Activated T-cell treated with anti-CD3 and anti-CD28 coated beads, Interleukin-2, amount 50 U/mL, for 1 hour (primary cell): Measurements from ENCODE around the gene MAP3K19.
A peak's percentile ranks its signal among the peaks of the same experiment; 100 is the strongest.
"Not testable (repeated sequence)": the region's sequence is repeated elsewhere in the genome, so short reads cannot be mapped to it uniquely, and the experiment has no call there.

Source experiments
- DNase-seq: peaks from one replicate; pipeline ENCODE4 v3.0.0-alpha.2; 2020

The MAP3K19 gene, protein sequence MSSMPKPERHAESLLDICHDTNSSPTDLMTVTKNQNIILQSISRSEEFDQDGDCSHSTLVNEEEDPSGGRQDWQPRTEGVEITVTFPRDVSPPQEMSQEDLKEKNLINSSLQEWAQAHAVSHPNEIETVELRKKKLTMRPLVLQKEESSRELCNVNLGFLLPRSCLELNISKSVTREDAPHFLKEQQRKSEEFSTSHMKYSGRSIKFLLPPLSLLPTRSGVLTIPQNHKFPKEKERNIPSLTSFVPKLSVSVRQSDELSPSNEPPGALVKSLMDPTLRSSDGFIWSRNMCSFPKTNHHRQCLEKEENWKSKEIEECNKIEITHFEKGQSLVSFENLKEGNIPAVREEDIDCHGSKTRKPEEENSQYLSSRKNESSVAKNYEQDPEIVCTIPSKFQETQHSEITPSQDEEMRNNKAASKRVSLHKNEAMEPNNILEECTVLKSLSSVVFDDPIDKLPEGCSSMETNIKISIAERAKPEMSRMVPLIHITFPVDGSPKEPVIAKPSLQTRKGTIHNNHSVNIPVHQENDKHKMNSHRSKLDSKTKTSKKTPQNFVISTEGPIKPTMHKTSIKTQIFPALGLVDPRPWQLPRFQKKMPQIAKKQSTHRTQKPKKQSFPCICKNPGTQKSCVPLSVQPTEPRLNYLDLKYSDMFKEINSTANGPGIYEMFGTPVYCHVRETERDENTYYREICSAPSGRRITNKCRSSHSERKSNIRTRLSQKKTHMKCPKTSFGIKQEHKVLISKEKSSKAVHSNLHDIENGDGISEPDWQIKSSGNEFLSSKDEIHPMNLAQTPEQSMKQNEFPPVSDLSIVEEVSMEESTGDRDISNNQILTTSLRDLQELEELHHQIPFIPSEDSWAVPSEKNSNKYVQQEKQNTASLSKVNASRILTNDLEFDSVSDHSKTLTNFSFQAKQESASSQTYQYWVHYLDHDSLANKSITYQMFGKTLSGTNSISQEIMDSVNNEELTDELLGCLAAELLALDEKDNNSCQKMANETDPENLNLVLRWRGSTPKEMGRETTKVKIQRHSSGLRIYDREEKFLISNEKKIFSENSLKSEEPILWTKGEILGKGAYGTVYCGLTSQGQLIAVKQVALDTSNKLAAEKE (N-terminal part only)

DNA sequence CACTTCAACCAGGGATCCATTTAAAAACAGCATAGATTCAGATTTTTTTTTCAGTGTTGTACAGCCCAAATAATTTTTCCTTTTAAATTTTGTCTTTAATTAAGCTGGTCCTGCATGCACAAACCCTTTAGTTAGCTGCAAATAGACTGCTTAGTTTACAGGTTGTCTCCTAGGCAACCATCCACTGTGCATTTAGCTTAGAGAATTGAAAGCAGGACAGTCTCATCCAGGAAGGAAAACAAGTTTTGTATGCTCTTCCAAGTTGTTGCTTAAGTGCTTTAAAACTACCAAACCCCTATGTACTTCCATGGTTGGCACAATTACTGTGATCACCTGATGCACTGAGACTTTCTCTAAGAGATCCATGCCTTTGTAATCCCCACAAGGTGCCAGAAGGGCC, at the start of gene MAP3K19:
Gene MAP3K19, minus strand, starts transcription at position 148 of the 400 bp plus-strand sequence. CDS start 22,800 bp downstream, outside the sequence.
- no peak for DNase-seq

DNA sequence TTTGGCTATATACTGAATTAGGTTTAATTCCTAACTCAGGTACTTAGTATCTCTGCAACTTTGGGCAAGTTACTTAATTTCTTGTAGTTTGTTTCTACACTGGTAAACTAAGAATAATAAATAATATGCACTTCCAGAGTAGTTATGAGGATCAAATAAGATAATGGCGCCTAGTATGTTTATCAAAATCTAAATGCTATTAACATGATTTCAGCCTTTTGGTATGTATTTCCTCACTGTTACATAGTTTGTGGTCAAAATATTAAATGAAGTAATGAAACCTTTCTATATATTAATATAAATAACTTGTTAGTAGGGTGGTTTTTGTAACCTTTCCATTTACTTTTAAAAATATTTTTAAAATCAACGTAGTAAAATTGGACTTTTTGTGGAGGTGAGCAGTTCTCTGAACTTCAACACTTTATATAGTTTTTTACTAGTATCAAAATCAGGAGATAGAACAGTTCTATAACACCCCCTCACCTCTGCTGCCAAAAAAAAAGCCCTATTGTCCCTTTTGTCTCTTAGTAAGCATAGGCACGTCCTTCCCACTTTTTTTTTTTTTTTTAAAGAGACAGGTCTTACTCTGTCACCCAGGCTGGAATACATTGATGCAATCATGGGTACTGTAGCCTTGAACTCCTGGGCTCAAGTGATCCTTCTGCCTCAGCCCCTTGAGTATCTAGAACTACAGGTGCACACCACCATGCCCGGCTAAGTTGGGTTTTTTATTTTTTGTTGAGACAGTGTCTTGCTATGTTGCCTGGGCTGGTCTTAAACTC, 49.6 kb upstream of the MAP3K19 start:
- no peak for DNase-seq

DNA sequence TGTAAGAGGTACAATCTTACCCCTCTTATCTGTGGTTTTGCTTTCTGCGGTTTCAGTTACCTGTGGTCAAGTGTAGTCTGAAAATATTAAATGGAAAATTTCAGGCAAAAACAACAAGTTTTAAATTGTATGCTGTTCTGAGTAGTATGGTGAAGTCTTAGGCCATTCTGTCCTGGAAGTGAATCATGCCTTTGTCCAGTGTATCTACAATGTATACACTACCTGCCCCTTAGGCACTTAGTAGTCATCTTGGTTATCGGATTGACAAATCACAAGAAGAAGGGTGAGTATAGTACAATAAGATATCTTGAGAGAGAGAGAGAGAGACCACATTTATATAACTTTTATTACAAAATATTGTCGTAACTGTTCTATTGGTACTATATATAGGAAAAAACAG, 48.3 kb upstream of the MAP3K19 start:
- no peak for DNase-seq

DNA sequence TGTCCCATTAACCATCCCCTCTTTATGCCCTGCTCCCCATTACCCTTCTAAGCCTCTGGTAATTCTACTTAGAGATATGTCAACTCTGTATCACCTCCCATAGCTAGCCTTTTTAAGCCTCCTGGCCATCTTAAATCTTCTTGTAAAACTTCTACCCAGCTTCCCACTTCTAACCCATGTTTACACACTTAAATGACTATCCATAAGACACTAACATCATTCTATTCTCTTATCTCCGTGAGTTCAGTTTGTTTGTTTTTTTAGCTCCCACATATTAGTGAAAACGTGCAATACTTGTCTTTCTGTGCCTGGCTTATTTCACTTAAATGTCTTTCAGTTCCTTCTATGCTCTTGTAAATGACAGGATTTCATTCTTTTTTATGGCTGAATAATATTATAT, 47.3 kb upstream of the MAP3K19 start:
- DNase-seq = no peak

DNA sequence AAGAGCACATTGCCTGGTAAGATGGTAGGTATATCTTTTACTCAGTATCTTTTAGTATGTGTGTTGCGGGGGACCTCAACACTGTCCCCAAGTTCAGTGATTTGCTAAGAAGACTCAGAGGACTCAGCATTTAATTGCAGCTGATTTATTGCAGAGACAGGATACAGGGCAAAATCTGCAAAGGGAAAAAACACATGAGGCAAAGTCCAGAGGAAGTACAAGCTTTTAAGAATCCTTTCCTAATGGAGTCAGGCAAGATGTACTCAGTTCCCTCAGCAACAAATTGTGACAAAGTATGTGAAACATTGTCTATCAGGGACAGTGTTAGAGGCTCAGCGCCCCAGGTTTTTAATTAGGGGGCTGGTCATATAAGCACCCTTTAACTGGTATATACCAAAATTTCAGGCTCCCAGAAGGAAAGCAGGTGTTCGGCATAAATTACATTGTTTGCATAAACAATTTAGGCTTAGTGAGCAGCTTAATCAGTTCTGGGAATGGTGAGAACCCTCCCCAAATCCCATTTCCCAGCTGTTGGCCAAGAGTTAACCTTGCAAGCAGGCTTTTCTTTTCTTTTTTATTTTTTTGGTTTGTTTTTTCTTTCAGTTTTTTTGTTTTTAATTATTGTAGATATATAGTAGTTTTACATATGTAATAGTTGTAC, 46.6 kb upstream of the MAP3K19 start:
- no peak for DNase-seq

DNA sequence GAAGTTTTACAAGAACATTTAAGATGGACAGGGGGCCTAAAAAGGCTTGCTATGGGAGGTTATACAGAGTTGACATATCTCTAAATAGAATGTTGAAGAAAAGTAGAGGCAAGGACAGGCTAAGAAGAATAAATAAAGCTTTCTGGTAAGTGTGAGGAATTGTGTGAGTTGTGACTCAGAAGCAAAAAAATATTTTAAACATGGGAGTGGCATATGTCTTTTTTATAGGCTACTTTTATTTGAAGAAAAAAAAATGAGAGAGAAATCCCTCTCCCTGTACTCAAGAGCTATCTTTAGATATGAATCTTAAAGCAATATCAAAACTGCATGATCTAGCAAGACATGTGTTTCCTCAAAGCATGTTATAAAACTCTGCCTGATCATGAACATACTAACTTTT, 45.9 kb upstream of the MAP3K19 start:
- DNase-seq = no peak

DNA sequence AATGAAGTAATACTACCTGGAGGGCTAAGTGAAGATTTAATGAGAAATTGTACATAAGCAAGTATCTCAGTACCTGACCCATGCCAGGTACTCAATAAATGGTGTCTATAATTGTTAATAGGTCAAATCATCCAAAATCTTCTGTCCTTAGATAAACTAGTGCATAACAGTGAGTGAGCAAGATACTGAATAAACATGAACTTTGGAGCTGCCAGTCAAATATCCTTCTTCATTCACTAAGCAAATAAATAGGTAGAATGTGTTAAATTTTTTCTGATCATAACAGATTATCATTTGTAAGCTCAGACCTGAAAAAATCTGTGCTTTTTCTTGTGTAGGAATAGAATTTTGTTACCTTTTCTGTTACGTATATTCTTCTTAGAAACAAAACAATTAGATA, 44.4 kb upstream of the MAP3K19 start:
- no peak for DNase-seq

DNA sequence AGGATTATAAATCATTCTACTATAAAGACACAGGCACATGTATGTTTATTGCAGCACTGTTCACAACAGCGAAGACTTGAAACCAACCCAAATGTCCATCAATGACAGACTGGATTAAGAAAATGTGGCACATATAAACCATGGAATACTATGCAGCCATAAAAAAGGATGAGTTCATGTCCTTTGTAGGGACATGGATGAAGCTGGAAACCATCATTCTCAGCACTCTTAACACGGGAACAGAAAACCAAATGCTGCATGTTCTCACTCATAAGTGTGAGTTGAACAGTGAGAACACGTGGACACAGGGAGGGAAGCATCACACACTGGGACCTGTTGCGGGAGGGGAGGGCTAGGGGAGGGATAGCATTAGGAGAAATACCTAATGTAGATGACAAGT, 42.4 kb upstream of the MAP3K19 start:
- not testable (repeated sequence) for DNase-seq

DNA sequence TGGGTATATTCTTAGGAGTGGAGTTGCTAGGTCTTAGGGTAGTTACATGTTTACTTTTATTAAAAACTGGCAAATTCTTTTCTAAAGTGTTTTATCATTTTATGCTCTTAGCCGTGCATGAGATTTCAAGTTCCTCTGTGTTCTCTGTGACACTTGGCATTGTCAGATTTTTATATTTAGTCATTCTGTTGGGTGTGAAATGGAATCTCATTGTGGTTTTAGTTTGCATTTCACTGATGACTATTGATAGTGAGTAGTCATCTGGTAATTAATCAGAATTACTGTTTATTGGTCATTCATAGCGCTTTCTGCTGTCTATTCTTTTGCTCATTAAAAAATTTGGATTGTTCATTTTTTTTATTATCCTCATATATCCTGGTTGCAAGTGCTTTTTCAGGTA, 39.0 kb upstream of the MAP3K19 start:
- no peak for DNase-seq

DNA sequence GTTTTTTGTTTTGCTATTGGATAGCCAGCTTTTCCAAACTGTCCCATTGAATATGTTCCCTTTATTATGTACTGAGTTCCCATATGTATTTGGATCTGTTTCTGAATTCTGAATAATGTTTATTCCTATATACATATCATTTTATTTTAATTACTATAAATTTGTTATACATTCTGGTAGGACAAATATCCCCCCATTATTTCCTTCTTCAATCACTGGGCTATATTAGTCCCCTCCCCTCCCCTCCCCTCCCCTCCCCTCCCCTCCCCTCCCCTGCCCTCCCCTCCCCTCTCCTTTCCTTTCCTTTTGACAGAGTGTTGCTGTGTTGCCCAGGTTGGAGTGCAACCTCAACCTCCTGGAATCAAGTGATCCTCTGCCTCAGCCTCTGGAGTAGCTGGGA, 31.2 kb upstream of the MAP3K19 start:
- DNase-seq = no peak

DNA sequence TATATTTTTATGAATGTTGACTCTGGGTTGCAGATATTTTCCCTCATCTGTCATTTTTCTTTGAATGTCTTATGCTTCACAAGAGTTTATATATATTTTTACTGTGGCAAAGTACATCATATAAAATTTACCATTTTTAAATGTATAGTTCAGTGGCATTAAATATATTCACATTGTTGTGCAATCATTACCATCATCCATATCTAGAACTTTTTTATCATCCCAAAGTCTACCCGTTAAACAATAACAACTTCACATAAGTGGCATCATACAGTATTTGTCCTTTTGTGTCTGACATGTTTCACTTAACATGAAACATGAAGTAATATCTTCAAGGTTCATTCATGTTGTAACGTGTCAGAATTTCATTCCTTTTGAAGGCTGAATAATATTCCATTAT, 29.3 kb upstream of the MAP3K19 start:
- DNase-seq = no peak

DNA sequence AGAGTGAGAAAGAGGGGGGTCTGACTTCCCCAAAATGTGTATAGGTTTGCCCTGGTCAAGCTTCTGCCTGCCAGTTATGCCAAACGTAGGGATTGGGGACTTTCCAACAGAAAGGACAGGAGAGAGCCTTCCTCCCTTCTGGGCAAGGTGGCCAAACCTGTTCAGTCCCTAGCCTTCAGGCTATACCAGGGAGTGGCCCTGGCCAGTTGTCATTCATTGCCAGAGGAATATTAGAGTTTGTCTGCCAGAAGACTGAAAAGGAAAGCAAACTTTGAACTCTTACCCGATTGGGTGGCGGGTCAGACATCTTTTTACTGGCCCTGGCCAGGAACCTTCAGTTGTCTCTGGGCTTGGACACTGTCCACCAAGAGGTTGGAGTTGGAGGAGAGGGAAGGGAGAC, 27.0 kb upstream of the MAP3K19 start:
- no peak for DNase-seq

DNA sequence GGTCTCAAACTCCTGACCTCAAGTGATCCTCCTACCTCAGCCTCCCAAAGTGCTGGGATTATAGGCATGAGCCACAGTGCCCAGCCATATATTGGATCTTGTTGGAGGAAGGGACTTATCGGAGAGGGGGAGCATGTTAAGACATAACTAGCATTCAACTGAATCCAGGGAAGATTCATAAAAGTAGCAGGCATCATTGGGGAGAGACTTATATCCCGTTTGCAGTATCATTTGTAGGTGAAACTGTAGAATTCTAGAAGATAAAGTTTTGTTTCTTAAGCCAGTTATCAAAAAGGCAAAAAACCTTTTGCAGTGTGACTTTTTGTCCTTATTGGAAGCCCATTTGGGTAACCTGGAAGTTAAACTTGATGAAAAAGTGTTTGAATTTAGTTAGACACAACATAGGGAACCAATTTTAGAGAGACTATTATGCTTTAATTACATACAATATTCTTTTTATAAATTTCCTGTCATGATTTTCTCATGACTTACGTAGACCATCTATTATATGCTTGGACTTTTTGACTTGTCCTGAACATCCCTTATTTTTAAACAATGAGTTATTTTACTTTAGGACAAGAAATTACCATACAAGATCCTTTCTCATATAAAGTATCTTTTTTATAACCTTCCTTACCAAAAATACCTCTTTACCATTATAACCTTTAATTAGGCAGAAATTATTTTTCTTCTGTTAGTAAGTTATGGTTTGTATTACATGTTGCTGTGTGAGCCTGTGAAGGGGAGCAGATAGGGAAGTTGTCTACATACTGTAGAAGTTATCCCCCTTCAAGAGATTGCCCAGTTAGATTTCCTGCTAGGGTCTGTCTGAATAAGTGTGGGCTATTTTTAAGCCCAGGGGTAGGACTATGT, 25.1 kb upstream of the MAP3K19 start:
- no peak for DNase-seq

DNA sequence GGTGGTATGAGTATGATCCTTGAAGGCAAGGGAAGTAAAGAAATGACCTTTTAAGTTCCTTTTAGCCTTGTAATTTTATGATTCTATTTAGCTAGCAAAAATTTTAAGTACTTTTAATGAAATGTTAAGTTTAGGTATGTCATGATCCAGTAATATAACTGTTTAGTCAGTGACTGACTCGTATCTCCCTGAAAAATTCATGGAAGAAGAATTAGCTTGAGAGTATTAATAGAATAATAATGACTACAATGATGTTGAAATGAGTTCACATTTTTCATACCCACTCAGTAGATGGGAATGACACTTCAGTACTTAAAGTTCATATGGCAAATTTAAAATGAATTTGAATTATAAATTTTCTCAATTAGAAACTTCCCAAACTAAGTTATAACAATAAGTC, 19.5 kb upstream of the MAP3K19 start:
- DNase-seq = no peak

DNA sequence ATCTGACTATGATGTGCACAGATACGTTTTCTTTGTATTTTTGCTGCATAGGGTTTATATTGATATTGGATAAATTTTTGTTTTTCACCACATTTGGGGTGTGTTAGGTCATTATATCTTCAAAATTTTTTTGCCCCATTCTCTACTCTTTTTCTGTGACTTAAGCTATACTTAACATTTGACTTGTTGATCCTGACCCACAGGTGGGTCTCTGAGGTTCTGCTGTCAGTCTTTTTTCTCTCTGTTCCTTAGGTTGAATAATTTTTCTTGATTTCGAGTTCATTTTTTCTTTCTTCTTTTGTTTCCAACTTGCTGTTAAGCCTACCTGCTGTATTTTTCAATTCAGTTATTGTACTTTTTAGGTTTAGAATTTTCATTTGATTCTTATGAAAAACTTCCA, 16.9 kb upstream of the MAP3K19 start:
- no peak for DNase-seq

DNA sequence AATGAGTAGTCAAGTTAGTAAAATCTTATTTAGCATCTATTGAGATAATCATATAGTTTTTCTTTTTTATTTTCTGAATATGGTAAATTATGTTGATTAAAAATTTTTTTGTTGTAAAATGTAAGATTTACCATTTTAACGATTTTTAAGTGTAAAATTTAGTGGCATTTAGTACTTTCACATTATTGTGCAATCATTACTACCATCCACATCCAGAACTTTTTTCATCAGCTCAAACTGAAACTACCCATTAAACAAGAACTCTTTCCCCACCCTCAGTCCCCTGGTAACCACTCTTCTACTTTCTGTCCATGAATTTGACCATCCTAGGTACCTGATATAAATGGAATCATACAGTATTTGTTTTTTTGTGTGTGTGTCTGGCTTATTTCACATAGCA, 16.0 kb upstream of the MAP3K19 start:
- DNase-seq = no peak

DNA sequence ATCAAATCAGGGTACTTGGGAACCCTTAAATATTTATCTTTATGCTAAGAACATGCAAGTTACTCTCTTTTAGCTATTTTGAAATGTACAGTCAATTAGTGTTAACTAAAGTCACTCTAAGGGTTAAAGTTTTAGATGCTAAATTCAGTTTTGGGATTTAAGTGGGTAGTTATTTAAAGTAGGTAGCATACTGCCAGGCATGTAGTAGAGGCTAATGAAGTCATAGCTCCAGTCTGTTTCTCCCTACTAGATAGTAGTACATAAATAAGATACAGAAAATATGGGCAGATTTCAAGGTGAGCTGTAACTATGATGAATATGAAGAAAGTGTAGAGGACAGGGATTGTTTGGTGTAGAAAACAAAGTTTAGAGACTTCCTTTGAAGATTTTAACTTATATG, 12.3 kb upstream of the MAP3K19 start:
- no peak for DNase-seq

DNA sequence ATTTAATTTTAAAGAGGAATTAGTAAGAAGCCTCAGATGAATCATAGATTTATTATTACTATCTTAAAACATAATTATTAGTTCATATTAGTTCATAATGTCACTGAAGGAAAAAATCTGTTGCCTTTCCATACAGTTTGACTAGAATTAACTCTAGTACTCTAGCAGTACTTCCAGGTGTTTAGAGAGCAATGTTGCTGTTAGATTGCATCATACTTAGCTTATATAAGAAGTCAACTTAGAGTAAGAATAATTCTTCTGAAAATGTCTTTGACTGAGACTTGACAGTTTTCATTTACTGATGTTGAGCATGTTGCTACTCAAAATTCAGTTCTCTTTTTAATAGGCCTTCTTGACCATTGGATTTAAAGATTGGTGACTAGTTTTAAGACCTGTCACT, 9.5 kb upstream of the MAP3K19 start:
- DNase-seq = no peak

DNA sequence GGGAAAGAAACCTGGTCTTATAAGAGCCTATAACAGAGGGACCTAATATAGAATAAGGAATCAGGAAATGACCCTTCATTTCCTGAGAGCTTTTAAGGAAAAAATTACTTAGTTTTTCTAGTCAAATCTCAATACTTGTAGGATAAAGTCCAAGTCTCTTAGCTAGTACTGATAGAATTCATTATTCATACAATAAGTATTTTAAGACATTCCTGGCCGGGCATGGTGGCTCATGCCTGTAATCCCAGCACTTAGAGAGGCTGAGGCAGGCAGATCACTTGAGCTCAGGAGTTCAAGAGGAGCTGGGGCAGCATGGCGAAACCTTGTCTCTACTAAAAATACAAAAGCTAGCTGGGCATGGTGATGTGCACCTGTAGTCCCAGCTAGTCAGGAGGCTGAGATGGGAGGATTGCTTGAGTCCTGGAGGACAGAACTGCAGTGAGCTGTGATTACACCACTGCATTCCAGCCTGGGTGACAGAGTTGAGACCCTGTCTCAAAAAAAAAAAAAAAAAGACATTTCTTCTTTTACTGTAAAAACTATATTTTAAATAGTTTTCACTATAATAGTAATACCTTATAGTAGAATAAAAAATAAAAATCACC, 8.0 kb upstream of the MAP3K19 start:
- DNase-seq = no peak

DNA sequence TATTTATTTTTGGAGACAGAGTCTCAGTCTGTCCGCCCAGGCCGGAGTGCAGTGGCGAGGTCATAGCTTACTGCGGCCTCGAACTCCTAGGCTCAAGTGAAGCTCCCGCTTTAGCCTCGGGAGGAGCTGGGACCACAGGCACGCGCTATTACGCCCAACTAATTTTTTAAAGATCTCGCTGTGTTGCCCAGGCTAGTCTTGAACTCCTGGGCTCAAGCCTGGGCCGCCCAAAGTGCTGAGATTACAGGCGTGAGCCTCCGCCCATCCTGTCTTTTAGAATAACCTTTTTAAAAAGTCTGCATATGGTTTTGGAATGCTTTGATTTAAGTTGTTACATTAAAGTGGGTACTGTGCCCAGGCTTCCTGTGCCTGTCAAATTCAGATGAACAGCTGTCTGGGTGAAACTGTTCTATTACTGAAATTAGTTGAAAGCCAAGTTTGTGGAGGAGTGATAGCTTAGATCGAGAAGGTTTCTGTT, 5.8 kb upstream of the MAP3K19 start:
- DNase-seq = peak; percentile 42
